Activated B cell treated with CpG ODN at 0.5 μM for 24 hours (primary cell): Measurements from ENCODE around the gene ZNF135. TPM values are rescaled to one million over a fixed set of nuclear protein-coding genes. Genes with fewer than 3 reads are reported as not detected.

Source experiments
- ATAC-seq: fragments of 200-7000 bp; cut with Tn5 transposase; one replicate; pipeline ENCODE4 v1.10.0; 2021; ENCODE audit warnings: low read depth, mild to moderate bottlenecking, moderate library complexity
- CTCF ChIA-PET: fragments of 350-600 bp; sonication (Branson Sonifier 250); formaldehyde crosslinking; loops from one replicate; lab custom pipeline; 2021; ENCODE audit warnings: antibody characterized with exemption; lab: Charles Lee
- POLR2A ChIA-PET: fragments of 350-600 bp; sonication (Branson Sonifier 250); formaldehyde crosslinking; loops from one replicate; lab custom pipeline; 2021; ENCODE audit warnings: antibody characterized with exemption; lab: Charles Lee
- DNase-seq: peaks from one replicate; pipeline ENCODE4 v3.0.0; 2022
- H3K27ac Mint-ChIP-seq: one replicate; pipeline ENCODE4 v1.8.0; 2020; ENCODE audit warnings: mixed read lengths
- H3K27me3 Mint-ChIP-seq: one replicate; pipeline ENCODE4 v1.8.0; 2021; ENCODE audit warnings: mixed read lengths
- H3K36me3 Mint-ChIP-seq: one replicate; pipeline ENCODE4 v1.8.0; 2021; ENCODE audit warnings: low read depth, mixed read lengths
- H3K4me1 Mint-ChIP-seq: one replicate; pipeline ENCODE4 v1.8.0; 2021; ENCODE audit warnings: mixed read lengths
- H3K4me3 Mint-ChIP-seq: one replicate; pipeline ENCODE4 v1.8.0; 2020; ENCODE audit warnings: mild to moderate bottlenecking, mixed read lengths
- H3K9me3 Mint-ChIP-seq: one replicate; pipeline ENCODE4 v1.8.0; 2020; ENCODE audit warnings: mixed read lengths
- CTCF ChIP-seq: fragments of 200-600 bp; IDR thresholded peaks from one replicate; pipeline ENCODE4 v1.8.0; 2022; ENCODE audit warnings: antibody characterized with exemption, mild to moderate bottlenecking
- intact Hi-C: fragments of 100-400 bp; cut with micrococcal nuclease; formaldehyde crosslinking; loops from one replicate; pipeline ENCODE4 v1.15.1; 2024
- total RNA-seq: library from RNA; stranded (reverse); gene quantifications from 2 replicates; pipeline ENCODE4 v1.2.3, GENCODE V29; 2022

ZNF135 gene
- total RNA-seq, 1 donor from 2014 or later = 7.5 TPM

GRCh38 chr19:58056261-58056660, 2.8 kb upstream of the ZNF135 start:
- no peak for ATAC-seq
- Mint-ChIP-seq H3K4me1 (peaks cover 9% of the 10 kb centered on the region), H3K27me3 (peaks cover 13% of the 10 kb centered on the region), H3K36me3 (peaks cover 10% of the 10 kb centered on the region), H3K4me3 (no peak overlapping the region), H3K27ac (no peak overlapping the region), H3K9me3 (peaks cover 20% of the 10 kb centered on the region)
- intact Hi-C loops = loop anchor here (5.0 kb wide), 1 partner anchor 34 kb away; no protein-coding TSS in a partner anchor
- TF ChIP-seq CTCF = no peak
- ChIA-PET POLR2A (no interaction called here), CTCF (no interaction called here)
- DNase-seq = no peak

- H3K9me3 Mint-ChIP-seq = peaks cover 18% of the 10 kb centered on the region
- POLR2A ChIA-PET = no interaction called here
Observed at GRCh38 chr19:58056861-58057260, 2.2 kb upstream of the ZNF135 start.

GRCh38 chr19:58058467-58058866, 615 bp upstream of the ZNF135 start:
- peak overlapping the region; percentile 85 for H3K4me3 Mint-ChIP-seq
- peaks cover 9% of the 10 kb centered on the region for H3K4me1 Mint-ChIP-seq
- DNase-seq (no peak), ATAC-seq (no peak)
- intact Hi-C loops = loop anchor here (2.0 to 5.0 kb wide), 3 partner anchors 36 to 56 kb away; partner anchors contain the start of genes ZNF606 and ZSCAN18
- POLR2A ChIA-PET = interaction anchor here (0.5 to 1.7 kb wide), 7 partner anchors 56 to 517 kb away, joined by 4 to 41 read pairs (median 5); partner anchors contain the start of genes ZBTB45, ZNF497, ZNF606 and ZSCAN22
- H3K27me3 Mint-ChIP-seq = peaks cover 13% of the 10 kb centered on the region
- H3K27ac Mint-ChIP-seq = peak overlapping the region; percentile 87
- no peak for TF ChIP-seq CTCF
- CTCF ChIA-PET = no interaction called here
- H3K9me3 Mint-ChIP-seq = peaks cover 16% of the 10 kb centered on the region
- H3K36me3 Mint-ChIP-seq = peaks cover 20% of the 10 kb centered on the region

More at GRCh38 chr19:58056861-58057260, 2.2 kb upstream of the ZNF135 start:
- Mint-ChIP-seq H3K4me3 (no peak overlapping the region), H3K36me3 (peaks cover 12% of the 10 kb centered on the region), H3K4me1 (peaks cover 9% of the 10 kb centered on the region), H3K27ac (no peak overlapping the region), H3K27me3 (peaks cover 13% of the 10 kb centered on the region)
- DNase-seq (no peak), ATAC-seq (no peak)
- intact Hi-C loops = loop anchor here (5.0 kb wide), 1 partner anchor 35 kb away; no protein-coding TSS in a partner anchor
- TF ChIP-seq CTCF = no peak
- CTCF ChIA-PET = no interaction called here

GRCh38 chr19:58059671-58060078, 593 bp downstream of the ZNF135 start:
- peaks cover 9% of the 10 kb centered on the region for H3K4me1 Mint-ChIP-seq
- DNase-seq = no peak

More at GRCh38 chr19:58059671-58060078, 593 bp downstream of the ZNF135 start:
- Mint-ChIP-seq H3K27ac (no peak overlapping the region), H3K9me3 (peaks cover 22% of the 10 kb centered on the region), H3K4me3 (peak overlapping the region; percentile 85), H3K36me3 (peaks cover 27% of the 10 kb centered on the region), H3K27me3 (peaks cover 13% of the 10 kb centered on the region)
- intact Hi-C loops = loop anchor here (2.0 to 5.0 kb wide), 3 partner anchors 37 to 57 kb away; partner anchors contain the start of genes ZNF606 and ZSCAN18
- no peak for TF ChIP-seq CTCF
- CTCF ChIA-PET = no interaction called here
- no peak for ATAC-seq
- POLR2A ChIA-PET = interaction anchor here (0.7 to 1.7 kb wide), 9 partner anchors 57 to 516 kb away, joined by 3 to 41 read pairs (median 3); partner anchors contain the start of genes ZBTB45, ZNF329, ZNF497 and ZNF606
